CD8-positive, alpha-beta memory T cell (primary cell): ENCODE measurements around the gene EPN2. TPM values are rescaled to one million over a fixed set of nuclear protein-coding genes. Genes with fewer than 3 reads are reported as not detected.
"Not testable (repeated sequence)": the region's sequence is repeated elsewhere in the genome, so short reads cannot be mapped to it uniquely, and the experiment has no call there.

Experiments used
- CTCF ChIA-PET: fragments of 350-600 bp; sonication (Branson Sonifier 250); formaldehyde crosslinking; loops from one replicate; lab custom pipeline; 2021; ENCODE audit warnings: antibody characterized with exemption; lab: Charles Lee
- POLR2A ChIA-PET: fragments of 350-600 bp; sonication (Branson Sonifier 250); formaldehyde crosslinking; loops from one replicate; lab custom pipeline; 2021; ENCODE audit warnings: antibody characterized with exemption; lab: Charles Lee
- DNase-seq, 5 donors: peaks; one replicate each; pipeline versions ENCODE4 v3.0.0 to v3.0.0-alpha.2; 2020 to 2022; ENCODE audit warnings: mixed read lengths in 1 of 5
- H3K27ac ChIP-seq: one replicate; pipeline ENCODE4 v1.7.0; 2013; ENCODE audit warnings: low read depth, mild to moderate bottlenecking, low read length, moderate library complexity
- H3K27me3 ChIP-seq: 2 replicates; pipeline ENCODE4 v1.7.0; 2013; ENCODE audit warnings: low read length, mild to moderate bottlenecking; ENCODE audit not compliant: insufficient read depth, poor library complexity, severe bottlenecking
- H3K36me3 ChIP-seq: 2 replicates; pipeline ENCODE4 v1.7.0; 2013; ENCODE audit warnings: mild to moderate bottlenecking, low read length, moderate library complexity; ENCODE audit not compliant: insufficient read depth
- H3K4me1 ChIP-seq: 2 replicates; pipeline ENCODE4 v1.7.0; 2013; ENCODE audit warnings: mild to moderate bottlenecking, low read length, moderate library complexity; ENCODE audit not compliant: insufficient read depth
- H3K4me3 ChIP-seq: 2 replicates; pipeline ENCODE4 v1.7.0; 2013; ENCODE audit warnings: mild to moderate bottlenecking, low read length
- H3K9me3 ChIP-seq: 2 replicates; pipeline ENCODE4 v1.7.0; 2013; ENCODE audit warnings: mild to moderate bottlenecking, low read length
- H3K27ac Mint-ChIP-seq, 8 donors: one replicate each; pipeline ENCODE4 v1.8.0; 2020 to 2021; ENCODE audit warnings: mixed read lengths in 8 of 8, mild to moderate bottlenecking in 6 of 8, inconsistent platforms in 3 of 8, moderate library complexity in 3 of 8
- H3K27me3 Mint-ChIP-seq, 2 donors: one replicate each; pipeline ENCODE4 v1.8.0; 2020 to 2021; ENCODE audit warnings: mixed read lengths in 2 of 2, mild to moderate bottlenecking in 1 of 2, moderate library complexity in 1 of 2
- H3K36me3 Mint-ChIP-seq, 3 donors: one replicate each; pipeline ENCODE4 v1.8.0; 2020 to 2021; ENCODE audit warnings: mixed read lengths in 3 of 3, inconsistent platforms in 1 of 3, mild to moderate bottlenecking in 1 of 3
- H3K4me1 Mint-ChIP-seq, 3 donors: one replicate each; pipeline ENCODE4 v1.8.0; 2020 to 2021; ENCODE audit warnings: mixed read lengths in 3 of 3, inconsistent platforms in 1 of 3, mild to moderate bottlenecking in 1 of 3
- H3K4me3 Mint-ChIP-seq, 7 donors: one replicate each; pipeline ENCODE4 v1.8.0; 2020 to 2021; ENCODE audit warnings: mixed read lengths in 7 of 7, mild to moderate bottlenecking in 6 of 7, moderate library complexity in 4 of 7, inconsistent platforms in 2 of 7
- H3K9me3 Mint-ChIP-seq, 5 donors: one replicate each; pipeline ENCODE4 v1.8.0; 2020 to 2022; ENCODE audit warnings: mixed read lengths in 5 of 5, mild to moderate bottlenecking in 3 of 5, moderate library complexity in 2 of 5, inconsistent platforms in 1 of 5
- polyA plus RNA-seq: library from polyadenylated mRNA; unstranded; fragments of 300-500 nt; fragmentation: Illumina TruSeq; gene quantifications from one replicate; pipeline ENCODE4 v1.2.3, GENCODE V29; 2021
- total RNA-seq, 2 experiments: library from RNA; stranded (reverse); gene quantifications; one replicate each; pipeline ENCODE4 v1.2.3, GENCODE V29; 2021

The EPN2 gene
- total and polyA plus RNA-seq, 3 experiments from 2014 or later = 9.0 to 10.4 (median 9.7) TPM

DNA sequence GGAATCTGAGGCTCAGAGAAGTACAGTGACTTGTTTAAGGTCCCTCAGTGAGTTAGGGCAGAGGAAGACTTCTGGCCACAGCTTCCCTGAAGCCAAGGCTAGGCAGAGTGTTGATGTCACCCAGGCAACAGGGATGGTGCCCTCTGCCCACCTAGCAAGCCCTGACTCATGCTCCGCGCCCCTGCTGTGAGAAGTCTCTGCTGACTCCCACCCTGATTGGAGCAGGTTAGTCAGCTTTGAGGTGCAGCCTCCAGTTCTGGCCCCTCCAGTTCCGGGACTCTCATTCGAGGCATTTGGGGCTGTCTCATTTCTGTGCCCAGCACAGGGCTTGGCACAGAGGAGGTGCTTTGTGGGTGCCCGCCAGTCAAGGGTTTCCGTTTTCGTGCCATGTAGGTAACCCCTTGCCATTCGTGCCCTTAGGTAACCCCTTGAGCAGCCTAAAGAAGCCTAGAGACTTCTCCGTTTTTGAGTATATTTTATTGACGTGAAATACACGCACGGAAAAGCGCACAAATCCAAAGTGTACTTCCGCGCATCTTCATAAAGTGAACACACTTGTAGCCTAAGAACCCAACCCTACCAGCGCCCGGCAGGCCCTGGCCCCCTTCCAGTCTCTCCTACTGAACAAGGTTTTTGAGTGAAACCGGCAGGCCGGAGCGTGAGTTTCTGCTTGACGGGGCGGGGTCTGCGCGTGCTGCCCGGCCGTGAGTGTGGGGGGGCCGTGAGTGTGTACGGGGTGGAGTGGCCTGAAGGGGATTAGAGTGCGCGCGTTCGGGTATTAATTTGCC is 621 bp upstream of the EPN2 start:
- H3K36me3 Mint-ChIP-seq, H3K27ac ChIP-seq, H3K9me3 ChIP-seq, H3K27ac Mint-ChIP-seq, H3K4me3 ChIP-seq, H3K4me1 ChIP-seq, H3K27me3 ChIP-seq, DNase-seq, H3K9me3 Mint-ChIP-seq, H3K4me3 Mint-ChIP-seq, CTCF ChIA-PET, H3K36me3 ChIP-seq, H3K27me3 Mint-ChIP-seq, POLR2A ChIA-PET: not testable (repeated sequence)
- peaks cover 5 to 13% (median 5%) of the 10 kb centered on the region in 3 donors for H3K4me1 Mint-ChIP-seq

DNA sequence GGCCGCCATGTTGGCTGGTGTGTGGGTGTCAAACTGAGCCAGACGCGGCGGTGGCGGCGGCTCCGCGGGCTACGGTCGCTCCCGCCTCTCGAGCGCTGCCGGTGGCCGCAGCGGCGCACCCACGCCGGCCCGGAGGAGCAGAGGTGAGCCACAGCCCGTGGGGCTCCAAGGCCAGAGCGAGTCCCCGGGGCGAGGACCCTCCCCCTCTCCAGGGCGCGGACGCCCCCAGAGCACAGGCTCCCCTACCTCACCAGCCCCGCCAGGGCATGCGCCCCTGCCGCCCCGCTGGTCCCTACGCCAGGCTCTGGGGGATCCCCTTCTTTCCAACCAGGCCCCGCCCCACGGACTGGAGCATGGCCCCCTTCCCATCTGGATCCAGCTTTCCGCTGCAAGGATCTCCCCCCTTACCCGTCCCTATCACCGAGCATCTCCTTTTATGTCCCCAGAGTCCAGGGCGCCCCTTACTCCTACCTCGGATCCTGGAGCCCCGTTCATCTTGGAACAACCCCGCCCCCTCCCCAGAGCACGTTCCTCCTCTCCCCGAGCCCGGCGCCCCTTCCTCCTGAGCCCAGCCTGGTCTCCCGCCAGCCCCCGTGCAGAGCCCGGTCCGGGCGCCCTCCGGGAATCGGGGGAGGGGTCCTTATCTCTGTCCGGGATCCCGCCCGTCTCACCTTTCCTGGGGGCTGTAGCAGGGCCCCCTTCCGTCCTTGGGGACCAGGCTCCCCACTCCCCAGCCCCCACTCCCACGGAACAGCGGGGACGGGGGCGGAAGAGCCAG is 412 bp downstream of the EPN2 start:
- Mint-ChIP-seq H3K4me3 (peak overlapping the region; percentile 79 to 91 (median 87)), H3K36me3 (peaks cover 0 to 2% (median 0%) of the 10 kb centered on the region in 3 donors), H3K27ac (peak overlapping the region in 5 of 8 donors; percentile 63 to 94 (median 70)), H3K4me1 (peaks cover 5 to 13% (median 5%) of the 10 kb centered on the region in 3 donors), H3K9me3 (no peaks in the 10 kb centered on the region), H3K27me3 (peaks cover 0 to 5% of the 10 kb centered on the region in 2 donors)
- peak in 4 of 5 donors; percentile 12 to 52 (median 38) for DNase-seq
- H3K27ac ChIP-seq = peak overlapping the region; percentile 38
- no peaks in the 10 kb centered on the region for H3K36me3 ChIP-seq
- CTCF ChIA-PET = interaction anchor here (1.9 kb wide), 1 partner anchor 125 kb away, joined by 4 read pairs; the partner anchor contains the start of gene B9D1
- H3K4me1 ChIP-seq = peaks cover 8% of the 10 kb centered on the region
- POLR2A ChIA-PET = interaction anchor here (0.7 kb wide), 1 partner anchor 9 kb away, joined by 3 read pairs; no protein-coding TSS in a partner anchor
- no peaks in the 10 kb centered on the region for H3K9me3 ChIP-seq
- H3K4me3 ChIP-seq = peak overlapping the region; percentile 83
- H3K27me3 ChIP-seq = no peaks in the 10 kb centered on the region

DNA sequence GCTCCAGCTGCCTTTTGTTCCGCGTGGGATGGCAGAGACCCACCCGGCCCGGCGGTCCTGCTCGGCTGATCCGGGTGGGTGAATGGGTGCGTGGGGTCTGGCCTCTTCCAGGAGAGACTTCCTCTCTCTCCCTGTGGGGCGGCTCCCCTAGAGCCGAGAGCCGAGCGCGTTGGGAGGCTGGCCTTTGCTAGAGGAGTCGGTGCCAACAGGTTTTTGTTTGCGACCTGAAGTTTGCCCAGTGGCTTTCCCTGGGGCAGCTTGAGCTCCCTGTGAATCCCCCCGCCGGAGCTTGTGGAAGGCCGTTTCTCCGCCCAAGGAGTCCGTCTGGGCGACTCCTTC is 970 bp downstream of the EPN2 start:
- H3K4me3 Mint-ChIP-seq = peak overlapping the region; percentile 79 to 91 (median 87)
- Histone ChIP-seq H3K27ac (no peak overlapping the region), H3K4me3 (peak overlapping the region; percentile 83), H3K9me3 (no peaks in the 10 kb centered on the region), H3K27me3 (no peaks in the 10 kb centered on the region), H3K4me1 (peaks cover 8% of the 10 kb centered on the region), H3K36me3 (no peaks in the 10 kb centered on the region)
- peak in 2 of 5 donors; percentile 6 to 51 for DNase-seq
- no peaks in the 10 kb centered on the region for H3K9me3 Mint-ChIP-seq
- H3K27me3 Mint-ChIP-seq = peaks cover 0 to 5% of the 10 kb centered on the region in 2 donors
- ChIA-PET POLR2A (interaction anchor here (0.7 kb wide), 1 partner anchor 9 kb away, joined by 3 read pairs; no protein-coding TSS in a partner anchor), CTCF (interaction anchor here (1.9 kb wide), 1 partner anchor 125 kb away, joined by 4 read pairs; the partner anchor contains the start of gene B9D1)
- H3K4me1 Mint-ChIP-seq = peaks cover 5 to 13% (median 5%) of the 10 kb centered on the region in 3 donors
- peaks cover 0 to 2% (median 0%) of the 10 kb centered on the region in 3 donors for H3K36me3 Mint-ChIP-seq
- peak overlapping the region in 7 of 8 donors; percentile 17 to 77 (median 60) for H3K27ac Mint-ChIP-seq

DNA sequence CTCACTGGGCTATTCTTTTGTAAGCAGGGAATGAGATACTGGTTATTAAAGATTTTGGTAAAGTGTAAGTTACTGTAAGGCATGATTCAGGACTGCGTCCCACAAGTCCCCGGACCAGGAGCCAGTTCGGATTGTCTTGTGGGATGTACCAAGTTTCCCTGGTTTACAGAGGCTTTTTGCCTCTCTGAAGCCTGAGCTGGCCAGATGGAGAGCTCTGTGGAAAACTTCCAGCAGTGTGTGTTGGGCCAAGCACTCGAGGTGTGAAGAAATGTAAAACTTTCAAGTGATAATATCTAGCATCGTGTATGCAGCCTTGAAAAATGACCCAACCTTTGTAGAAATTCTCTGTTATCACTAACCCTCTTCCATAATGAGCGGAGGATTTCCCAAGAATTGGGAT is 2.4 kb downstream of the EPN2 start:
- no peak for DNase-seq
- no peaks in the 10 kb centered on the region for H3K9me3 Mint-ChIP-seq
- H3K4me3 Mint-ChIP-seq = peak overlapping the region in 3 of 7 donors; percentile 13 to 56 (median 37)
- ChIA-PET CTCF (no interaction called here), POLR2A (no interaction called here)
- H3K36me3 Mint-ChIP-seq = peaks cover 0 to 2% (median 0%) of the 10 kb centered on the region in 3 donors
- no peak overlapping the region for H3K27ac Mint-ChIP-seq
- peaks cover 5 to 13% (median 5%) of the 10 kb centered on the region in 3 donors for H3K4me1 Mint-ChIP-seq
- peaks cover 0 to 5% of the 10 kb centered on the region in 2 donors for H3K27me3 Mint-ChIP-seq
- Histone ChIP-seq H3K4me1 (peaks cover 8% of the 10 kb centered on the region), H3K36me3 (no peaks in the 10 kb centered on the region), H3K27ac (no peak overlapping the region), H3K4me3 (no peak overlapping the region), H3K9me3 (no peaks in the 10 kb centered on the region), H3K27me3 (no peaks in the 10 kb centered on the region)

GRCh38 chr17:19242323-19242722 is 5.2 kb downstream of the EPN2 start:
- ChIA-PET POLR2A (no interaction called here), CTCF (no interaction called here)
- H3K27ac ChIP-seq = no peak overlapping the region
- no peaks in the 10 kb centered on the region for H3K27me3 ChIP-seq
- no peak for DNase-seq
- Mint-ChIP-seq H3K9me3 (no peaks in the 10 kb centered on the region), H3K4me3 (no peak overlapping the region), H3K4me1 (peaks cover 5 to 13% (median 5%) of the 10 kb centered on the region in 3 donors), H3K36me3 (peaks cover 0 to 2% (median 0%) of the 10 kb centered on the region in 3 donors), H3K27ac (peak overlapping the region in 1 of 8 donors; percentile 48), H3K27me3 (peaks cover 0 to 7% of the 10 kb centered on the region in 2 donors)
- H3K4me3 ChIP-seq = no peak overlapping the region
- H3K4me1 ChIP-seq = peaks cover 8% of the 10 kb centered on the region
- no peaks in the 10 kb centered on the region for H3K9me3 ChIP-seq
- no peaks in the 10 kb centered on the region for H3K36me3 ChIP-seq

DNA sequence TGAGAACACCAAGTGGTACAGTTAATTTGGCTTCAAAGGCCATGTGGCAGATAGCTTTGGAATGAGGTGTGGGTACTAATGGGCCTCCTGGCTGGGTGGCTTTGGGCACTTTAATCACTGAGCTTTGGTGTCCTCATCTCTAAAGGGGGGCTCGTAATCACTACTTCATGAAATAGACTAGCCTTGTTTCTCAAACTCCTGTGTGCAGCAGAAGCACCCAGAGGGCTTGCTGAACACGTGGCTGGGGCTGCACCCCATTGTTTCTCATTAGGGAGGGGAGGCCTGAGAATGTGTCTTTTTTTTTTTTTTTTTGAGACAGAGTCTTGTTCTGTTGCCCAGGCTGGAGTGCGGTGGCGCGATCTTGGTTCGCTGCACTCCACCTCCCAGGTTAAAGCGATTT is 5.8 kb downstream of the EPN2 start:
- Mint-ChIP-seq H3K4me1 (peaks cover 3 to 13% (median 5%) of the 10 kb centered on the region in 3 donors), H3K4me3 (no peak overlapping the region), H3K27me3 (peaks cover 0 to 10% of the 10 kb centered on the region in 2 donors), H3K36me3 (no peaks in the 10 kb centered on the region), H3K27ac (no peak overlapping the region), H3K9me3 (no peaks in the 10 kb centered on the region)
- no peak overlapping the region for H3K27ac ChIP-seq
- ChIA-PET POLR2A (interaction anchor here (0.7 kb wide), 1 partner anchor 865 kb away, joined by 5 read pairs; no protein-coding TSS in a partner anchor), CTCF (no interaction called here)
- H3K4me3 ChIP-seq = no peak overlapping the region
- no peaks in the 10 kb centered on the region for H3K36me3 ChIP-seq
- peaks cover 8% of the 10 kb centered on the region for H3K4me1 ChIP-seq
- no peak for DNase-seq
- H3K9me3 ChIP-seq = no peaks in the 10 kb centered on the region
- no peaks in the 10 kb centered on the region for H3K27me3 ChIP-seq

- Histone ChIP-seq H3K27ac (no peak overlapping the region), H3K9me3 (no peaks in the 10 kb centered on the region), H3K27me3 (no peaks in the 10 kb centered on the region), H3K4me3 (no peak overlapping the region), H3K36me3 (no peaks in the 10 kb centered on the region), H3K4me1 (no peaks in the 10 kb centered on the region)
- Mint-ChIP-seq H3K27ac (no peak overlapping the region), H3K36me3 (no peaks in the 10 kb centered on the region), H3K4me1 (peaks cover 0 to 5% (median 3%) of the 10 kb centered on the region in 3 donors), H3K9me3 (no peaks in the 10 kb centered on the region), H3K4me3 (no peak overlapping the region), H3K27me3 (peaks cover 0 to 8% of the 10 kb centered on the region in 2 donors)
- no peak for DNase-seq
- POLR2A ChIA-PET = interaction anchor here (0.7 kb wide), 1 partner anchor 864 kb away, joined by 5 read pairs; no protein-coding TSS in a partner anchor
- CTCF ChIA-PET = no interaction called here
Observed at GRCh38 chr17:19243838-19244237, 6.7 kb downstream of the EPN2 start.
